LHCN-M2 (cell line): ENCODE measurements around the gene TMEM167B. TPM values are rescaled to one million over a fixed set of nuclear protein-coding genes. Genes with fewer than 3 reads are reported as not detected.

ENCODE experiments used
- total RNA-seq: library from RNA; depleted of rRNA; stranded (reverse); fragments of >200 nt; gene quantifications from 2 replicates; pipeline ENCODE4 v1.2.3, GENCODE V29; 2014; rRNA removed

TMEM167B gene
- total RNA-seq, 1 experiment from 2014 or later: 16.5 TPM

Other genes starting within 250 kb of the TMEM167B start
- 0.58 and 2.7 TPM in 2 replicates for gene AKNAD1, start 233.7 kb upstream of the TMEM167B start, total RNA-seq
- gene GPSM2, start 213.8 kb upstream of the TMEM167B start, total RNA-seq: 89.8 and 107 TPM in 2 replicates
- gene CLCC1, start 127.3 kb upstream of the TMEM167B start, total RNA-seq: 19.4 and 21.4 TPM in 2 replicates
- 22.0 and 25.3 TPM in 2 replicates for gene WDR47, start 48.7 kb upstream of the TMEM167B start, total RNA-seq
- 67.0 and 72.4 TPM in 2 replicates for gene TAF13, start 14.8 kb upstream of the TMEM167B start, total RNA-seq
- 0.17 and 0.38 TPM in 2 replicates for gene ELAPOR1, start 23.4 kb downstream of the TMEM167B start, total RNA-seq
- 134 and 149 TPM in 2 replicates for gene SARS1, start 123.2 kb downstream of the TMEM167B start, total RNA-seq
- gene CELSR2, start 158.8 kb downstream of the TMEM167B start, total RNA-seq: 0.06 and 0.17 TPM in 2 replicates
- 57.6 and 60.4 TPM in 2 replicates for gene PSRC1, start 192.4 kb downstream of the TMEM167B start, total RNA-seq
- 0.23 TPM in 1 of 2 replicates, not detected in the other for gene MYBPHL, start 216.2 kb downstream of the TMEM167B start, total RNA-seq